ENCODE data around the gene CA10.

Gene CA10

GRCh38 chr17:51731941-51732722 lies 426.4 kb downstream of the CA10 start:
- no peak for DNase-seq (ENCODE audit: low read depth in 2 of 2)

GRCh38 chr17:51730303-51731050 lies 428.0 kb downstream of the CA10 start:
- no peak for DNase-seq (ENCODE audit: low read depth in 2 of 2)

GRCh38 chr17:51725185-51725584 lies 433.3 kb downstream of the CA10 start:
- DNase-seq (ENCODE audit: low read depth in 2 of 2): no peak

GRCh38 chr17:51724043-51724580 lies 434.4 kb downstream of the CA10 start:
- no peak for DNase-seq (ENCODE audit: low read depth in 2 of 2)

- no peak for DNase-seq (ENCODE audit: low read depth in 2 of 2)
These were observed 435.5 kb downstream of the CA10 start for GRCh38 chr17:51722994-51723393.

- no peak for DNase-seq (ENCODE audit: low read depth in 2 of 2)
These were observed 436.8 kb downstream of the CA10 start for GRCh38 chr17:51721730-51722129.

GRCh38 chr17:51720439-51720838 lies 438.1 kb downstream of the CA10 start:
- no peak for DNase-seq (ENCODE audit: low read depth in 2 of 2)

- DNase-seq (ENCODE audit: low read depth in 2 of 2): no peak
These were observed 439.5 kb downstream of the CA10 start for GRCh38 chr17:51718983-51719382.

- no peak for DNase-seq (ENCODE audit: low read depth in 2 of 2)
These were observed 446.9 kb downstream of the CA10 start for GRCh38 chr17:51711581-51711980.

- no peak for DNase-seq (ENCODE audit: low read depth in 2 of 2)
These were observed 447.9 kb downstream of the CA10 start for GRCh38 chr17:51710634-51710979.

GRCh38 chr17:51709694-51710633 lies 448.6 kb downstream of the CA10 start:
- DNase-seq (ENCODE audit: low read depth in 2 of 2): no peak

GRCh38 chr17:51707216-51707615 lies 451.3 kb downstream of the CA10 start:
- no peak for DNase-seq (ENCODE audit: low read depth in 2 of 2)

GRCh38 chr17:51706093-51706492 lies 452.4 kb downstream of the CA10 start:
- DNase-seq (ENCODE audit: low read depth in 2 of 2): no peak

GRCh38 chr17:51703361-51704341 lies 454.9 kb downstream of the CA10 start:
- no peak for DNase-seq (ENCODE audit: low read depth in 2 of 2)

- DNase-seq (ENCODE audit: low read depth in 2 of 2): no peak
These were observed 455.6 kb downstream of the CA10 start for GRCh38 chr17:51702963-51703360.

GRCh38 chr17:51701501-51701900 lies 457.0 kb downstream of the CA10 start:
- no peak for DNase-seq (ENCODE audit: low read depth in 2 of 2)

- no peak for DNase-seq (ENCODE audit: low read depth in 2 of 2)
These were observed 458.3 kb downstream of the CA10 start for GRCh38 chr17:51700011-51700760.

- DNase-seq (ENCODE audit: low read depth in 2 of 2): no peak
These were observed 459.2 kb downstream of the CA10 start for GRCh38 chr17:51699303-51699702.

- DNase-seq (ENCODE audit: low read depth in 2 of 2): no peak
These were observed 465.6 kb downstream of the CA10 start for GRCh38 chr17:51692917-51693316.

- no peak for DNase-seq (ENCODE audit: low read depth in 2 of 2)
These were observed 470.6 kb downstream of the CA10 start for GRCh38 chr17:51687887-51688286.

Measured in stimulated activated CD8-positive, alpha-beta memory T cell treated with anti-CD3 and anti-CD28 coated beads, Interleukin-2, amount 100 ng/mL, for 1 hour (primary cell).